Measurements from ENCODE around the gene ALDH4A1.

ALDH4A1 gene

DNA sequence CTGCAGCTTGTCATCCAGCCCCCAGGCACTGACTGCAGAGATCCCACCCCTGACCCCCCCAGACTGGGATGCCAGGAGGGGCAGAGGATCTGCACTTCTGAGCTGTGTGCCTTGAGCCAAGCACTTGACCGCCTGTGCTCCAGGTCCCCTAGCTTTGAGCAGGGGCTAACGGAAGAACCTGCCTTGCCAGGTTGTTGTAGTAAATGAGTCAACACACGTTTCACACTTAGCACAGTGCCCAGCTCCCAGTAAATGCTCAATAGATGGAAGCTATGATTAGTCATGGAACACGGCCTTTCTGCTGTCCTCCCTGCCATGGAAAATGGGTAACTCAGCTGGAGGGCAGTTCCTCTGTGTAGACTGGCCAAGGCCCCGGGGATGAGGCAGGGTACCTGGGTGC is 30.0 kb upstream of the ALDH4A1 start:
- TF ChIP-seq CREB1 (IDR thresholded peaks at IDR 0.05; ENCODE audit: low read depth), result no peak
- no peak for TF ChIP-seq EGR1 (IDR thresholded peaks at IDR 0.05)
- TF ChIP-seq FOXM1 (IDR thresholded peaks at IDR 0.05; ENCODE audit: borderline replicate concordance, low read depth), result no peak
- no peak for TF ChIP-seq ZBTB7A (IDR thresholded peaks at IDR 0.05; ENCODE audit: low read depth)
- TF ChIP-seq, protein P1, sequence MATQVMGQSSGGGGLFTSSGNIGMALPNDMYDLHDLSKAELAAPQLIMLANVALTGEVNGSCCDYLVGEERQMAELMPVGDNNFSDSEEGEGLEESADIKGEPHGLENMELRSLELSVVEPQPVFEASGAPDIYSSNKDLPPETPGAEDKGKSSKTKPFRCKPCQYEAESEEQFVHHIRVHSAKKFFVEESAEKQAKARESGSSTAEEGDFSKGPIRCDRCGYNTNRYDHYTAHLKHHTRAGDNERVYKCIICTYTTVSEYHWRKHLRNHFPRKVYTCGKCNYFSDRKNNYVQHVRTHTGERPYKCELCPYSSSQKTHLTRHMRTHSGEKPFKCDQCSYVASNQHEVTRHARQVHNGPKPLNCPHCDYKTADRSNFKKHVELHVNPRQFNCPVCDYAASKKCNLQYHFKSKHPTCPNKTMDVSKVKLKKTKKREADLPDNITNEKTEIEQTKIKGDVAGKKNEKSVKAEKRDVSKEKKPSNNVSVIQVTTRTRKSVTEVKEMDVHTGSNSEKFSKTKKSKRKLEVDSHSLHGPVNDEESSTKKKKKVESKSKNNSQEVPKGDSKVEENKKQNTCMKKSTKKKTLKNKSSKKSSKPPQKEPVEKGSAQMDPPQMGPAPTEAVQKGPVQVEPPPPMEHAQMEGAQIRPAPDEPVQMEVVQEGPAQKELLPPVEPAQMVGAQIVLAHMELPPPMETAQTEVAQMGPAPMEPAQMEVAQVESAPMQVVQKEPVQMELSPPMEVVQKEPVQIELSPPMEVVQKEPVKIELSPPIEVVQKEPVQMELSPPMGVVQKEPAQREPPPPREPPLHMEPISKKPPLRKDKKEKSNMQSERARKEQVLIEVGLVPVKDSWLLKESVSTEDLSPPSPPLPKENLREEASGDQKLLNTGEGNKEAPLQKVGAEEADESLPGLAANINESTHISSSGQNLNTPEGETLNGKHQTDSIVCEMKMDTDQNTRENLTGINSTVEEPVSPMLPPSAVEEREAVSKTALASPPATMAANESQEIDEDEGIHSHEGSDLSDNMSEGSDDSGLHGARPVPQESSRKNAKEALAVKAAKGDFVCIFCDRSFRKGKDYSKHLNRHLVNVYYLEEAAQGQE (IDR thresholded peaks at IDR 0.05; ENCODE audit: low read depth), result no peak
- no peak for TF ChIP-seq EP300 (IDR thresholded peaks at IDR 0.05; ENCODE audit: borderline replicate concordance)
- no peak for TF ChIP-seq NFIC (IDR thresholded peaks at IDR 0.05)
- no peak for TF ChIP-seq TEAD4 (IDR thresholded peaks at IDR 0.05)
- no peak for TF ChIP-seq YY1 (IDR thresholded peaks at IDR 0.05; ENCODE audit: low read depth)
- no peak for TF ChIP-seq TAF1 (IDR thresholded peaks at IDR 0.05; ENCODE audit: low read depth)
- TF ChIP-seq, protein P2, sequence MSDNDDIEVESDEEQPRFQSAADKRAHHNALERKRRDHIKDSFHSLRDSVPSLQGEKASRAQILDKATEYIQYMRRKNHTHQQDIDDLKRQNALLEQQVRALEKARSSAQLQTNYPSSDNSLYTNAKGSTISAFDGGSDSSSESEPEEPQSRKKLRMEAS (IDR thresholded peaks at IDR 0.05), result no peak
- no peak for TF ChIP-seq TCF12 (IDR thresholded peaks at IDR 0.05; ENCODE audit: low read depth)
- no peak for TF ChIP-seq CEBPB (IDR thresholded peaks at IDR 0.05)
- TF ChIP-seq, protein P3, sequence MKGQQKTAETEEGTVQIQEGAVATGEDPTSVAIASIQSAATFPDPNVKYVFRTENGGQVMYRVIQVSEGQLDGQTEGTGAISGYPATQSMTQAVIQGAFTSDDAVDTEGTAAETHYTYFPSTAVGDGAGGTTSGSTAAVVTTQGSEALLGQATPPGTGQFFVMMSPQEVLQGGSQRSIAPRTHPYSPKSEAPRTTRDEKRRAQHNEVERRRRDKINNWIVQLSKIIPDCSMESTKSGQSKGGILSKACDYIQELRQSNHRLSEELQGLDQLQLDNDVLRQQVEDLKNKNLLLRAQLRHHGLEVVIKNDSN (IDR thresholded peaks at IDR 0.05), result no peak

DNA sequence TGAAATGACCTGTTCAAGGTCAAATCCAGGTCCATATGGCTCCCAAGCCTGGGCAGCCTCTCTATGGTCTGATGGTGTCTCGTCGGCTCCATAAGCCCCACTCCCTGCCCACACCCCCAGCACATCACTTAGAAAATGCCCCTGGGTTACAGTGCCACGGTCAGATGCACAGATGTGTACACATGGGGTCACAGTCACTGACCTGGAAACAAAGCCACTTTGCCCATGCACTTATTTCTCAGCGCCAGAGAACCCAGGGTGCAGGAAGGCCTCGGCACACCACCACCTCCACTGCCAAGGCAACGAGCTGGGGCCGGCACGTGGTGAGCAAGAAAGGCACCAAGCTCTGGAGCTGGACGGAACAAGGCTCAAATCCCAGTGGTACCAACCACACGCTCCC is 29.4 kb upstream of the ALDH4A1 start:
- TF ChIP-seq RAD21 (IDR thresholded peaks at IDR 0.05; ENCODE audit: low read depth) (no peak), CREB1 (IDR thresholded peaks at IDR 0.05; ENCODE audit: low read depth) (no peak), FOXM1 (IDR thresholded peaks at IDR 0.05; ENCODE audit: borderline replicate concordance, low read depth) (no peak), YY1 (IDR thresholded peaks at IDR 0.05; ENCODE audit: low read depth) (no peak), EP300 (IDR thresholded peaks at IDR 0.05; ENCODE audit: borderline replicate concordance) (no peak), CEBPB (IDR thresholded peaks at IDR 0.05) (no peak), TEAD4 (IDR thresholded peaks at IDR 0.05) (no peak), EGR1 (IDR thresholded peaks at IDR 0.05) (no peak), ZBTB7A (IDR thresholded peaks at IDR 0.05; ENCODE audit: low read depth) (no peak), TAF1 (IDR thresholded peaks at IDR 0.05; ENCODE audit: low read depth) (no peak)
- TF ChIP-seq, protein P3 (IDR thresholded peaks at IDR 0.05), result no peak
- TF ChIP-seq, protein P1 (IDR thresholded peaks at IDR 0.05; ENCODE audit: low read depth), result no peak

DNA sequence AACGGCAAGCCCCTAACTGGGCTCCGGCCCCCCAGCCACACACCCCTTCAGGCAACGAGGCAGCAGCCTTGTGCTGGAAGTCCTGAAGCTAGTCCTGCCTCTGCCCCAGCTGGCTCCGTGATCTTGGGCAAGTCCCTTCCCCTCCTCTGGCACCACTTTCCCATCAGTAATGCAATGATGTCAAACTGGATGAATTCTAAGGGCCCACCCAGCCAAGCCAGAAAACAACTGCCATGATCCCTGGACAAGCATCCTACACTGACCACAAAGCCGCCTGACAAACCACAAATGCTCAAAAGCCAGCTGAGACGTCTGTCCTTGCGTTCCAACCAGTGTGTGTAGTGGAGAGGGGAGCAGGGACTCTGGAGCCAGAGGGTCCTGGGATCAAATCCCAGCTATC is 27.3 kb upstream of the ALDH4A1 start:
- TF ChIP-seq YY1 (IDR thresholded peaks at IDR 0.05; ENCODE audit: low read depth) (no peak), CEBPB (IDR thresholded peaks at IDR 0.05) (no peak), EP300 (IDR thresholded peaks at IDR 0.05; ENCODE audit: borderline replicate concordance) (no peak), TEAD4 (IDR thresholded peaks at IDR 0.05) (no peak), CREB1 (IDR thresholded peaks at IDR 0.05; ENCODE audit: low read depth) (no peak), FOXM1 (IDR thresholded peaks at IDR 0.05; ENCODE audit: borderline replicate concordance, low read depth) (no peak), NFIC (IDR thresholded peaks at IDR 0.05) (no peak), ZBTB7A (IDR thresholded peaks at IDR 0.05; ENCODE audit: low read depth) (no peak), TAF1 (IDR thresholded peaks at IDR 0.05; ENCODE audit: low read depth) (no peak)
- TF ChIP-seq, protein P3 (IDR thresholded peaks at IDR 0.05), result no peak
- TF ChIP-seq, protein P2 (IDR thresholded peaks at IDR 0.05), result no peak

DNA sequence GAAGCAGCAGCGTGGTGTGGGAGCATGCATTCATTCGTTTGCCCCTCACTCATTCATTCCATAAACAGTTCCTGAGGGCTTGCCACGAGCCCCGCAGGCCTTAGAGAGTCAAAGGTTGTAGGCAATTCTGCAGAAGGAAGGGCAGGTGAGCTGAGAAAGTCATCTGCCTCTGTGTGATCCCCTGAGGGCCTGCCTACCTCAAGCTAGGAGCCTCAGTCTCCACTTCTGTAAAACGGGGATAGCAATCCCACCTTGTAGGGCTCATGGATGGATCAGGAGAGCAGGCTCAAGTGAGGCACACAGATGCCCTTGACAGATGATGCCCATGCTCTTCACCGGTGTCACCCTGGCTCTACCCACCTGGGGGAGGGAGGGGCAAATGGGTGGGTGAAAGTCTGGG is 26.6 kb upstream of the ALDH4A1 start:
- TF ChIP-seq EP300 (IDR thresholded peaks at IDR 0.05; ENCODE audit: borderline replicate concordance), result no peak
- TF ChIP-seq CREB1 (IDR thresholded peaks at IDR 0.05; ENCODE audit: low read depth), result no peak
- no peak for TF ChIP-seq FOXM1 (IDR thresholded peaks at IDR 0.05; ENCODE audit: borderline replicate concordance, low read depth)
- TF ChIP-seq TAF1 (IDR thresholded peaks at IDR 0.05; ENCODE audit: low read depth), result no peak
- TF ChIP-seq CEBPB (IDR thresholded peaks at IDR 0.05), result no peak
- TF ChIP-seq, protein P1 (IDR thresholded peaks at IDR 0.05; ENCODE audit: low read depth), result no peak
- no peak for TF ChIP-seq YY1 (IDR thresholded peaks at IDR 0.05; ENCODE audit: low read depth)
- TF ChIP-seq, protein P3 (IDR thresholded peaks at IDR 0.05), result no peak
